Stimulated activated CD4-positive, alpha-beta T cell treated with anti-CD3 and anti-CD28 coated beads, Interleukin-2, amount 100 ng/mL, for 24 hours (primary cell): Measurements from ENCODE around the gene MEAF6.

Experiments
- DNase-seq, 2 donors: peaks; one replicate each; pipeline ENCODE4 v3.0.0-alpha.2; 2020

Gene MEAF6

DNA sequence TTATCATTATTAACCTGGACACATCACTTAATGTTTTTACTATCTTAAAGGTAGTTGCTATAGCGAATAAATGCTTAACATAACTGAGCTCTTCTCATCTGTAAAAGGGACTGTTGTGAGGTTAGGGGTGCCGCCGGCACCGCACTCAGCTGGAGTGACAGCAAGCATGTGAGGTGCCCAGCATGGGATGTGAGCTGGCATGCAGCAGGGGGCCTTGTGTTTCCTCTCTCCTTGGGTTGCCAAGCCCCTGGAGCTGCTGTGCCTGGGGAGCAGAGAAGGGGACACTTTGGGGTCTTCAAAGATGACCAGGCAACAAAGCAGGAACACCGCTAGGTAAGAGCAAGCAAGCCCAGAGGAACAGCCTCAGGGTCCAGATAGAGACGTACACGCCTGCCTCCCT lies 42.3 kb downstream of the MEAF6 start:
- DNase-seq: no peak

GRCh38 chr1:37471345-37472231 lies 43.0 kb downstream of the MEAF6 start:
- DNase-seq: no peak

GRCh38 chr1:37469386-37469785 lies 45.2 kb downstream of the MEAF6 start:
- DNase-seq: no peak

GRCh38 chr1:37468037-37468436 lies 46.5 kb downstream of the MEAF6 start:
- DNase-seq: no peak

DNA sequence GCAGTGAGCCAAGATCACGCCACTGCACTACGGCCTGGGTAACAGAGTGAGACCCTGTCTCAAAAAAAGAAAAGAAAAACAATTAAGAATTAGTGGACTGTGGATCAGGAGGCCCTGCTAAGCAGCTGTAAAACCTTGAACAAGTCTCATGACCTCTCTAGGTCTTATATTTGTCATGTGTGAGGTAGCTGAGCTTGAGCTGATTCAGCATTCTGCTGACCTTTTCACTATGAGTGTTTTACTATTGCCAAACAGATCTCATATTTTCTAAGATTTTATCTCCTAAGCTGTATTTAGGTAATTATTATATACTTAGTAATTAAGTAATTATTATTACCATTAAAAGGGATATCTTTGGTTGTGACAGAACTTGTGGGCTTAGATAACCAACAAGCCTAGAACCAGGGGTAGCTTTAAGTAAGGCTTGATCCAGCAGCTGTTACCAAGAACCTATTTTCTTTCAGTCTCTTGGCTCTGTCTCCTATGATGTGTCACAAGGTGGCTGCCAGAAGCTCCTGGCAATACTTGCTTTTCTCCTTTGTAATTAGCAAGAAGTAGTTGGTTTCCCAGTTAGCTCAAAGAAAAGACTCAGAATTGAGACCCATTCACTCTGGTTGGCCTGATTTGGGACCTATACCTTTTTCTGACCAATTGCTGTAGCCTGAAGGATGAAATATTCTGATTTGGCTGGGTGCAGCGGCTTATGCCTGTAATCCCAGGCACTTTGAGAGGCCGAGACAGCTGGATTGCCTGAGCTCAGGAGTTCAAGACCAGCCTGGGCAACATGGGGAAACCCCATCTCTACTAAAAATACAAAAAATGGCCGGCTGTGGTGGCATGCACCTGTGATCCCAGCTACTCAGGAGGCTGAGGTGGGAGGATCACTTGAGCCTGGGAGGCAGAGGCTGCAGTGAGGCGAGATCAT lies 48.7 kb downstream of the MEAF6 start:
- DNase-seq: no peak

- DNase-seq: no peak
These were observed 50.1 kb downstream of the MEAF6 start for GRCh38 chr1:37464443-37464842.

DNA sequence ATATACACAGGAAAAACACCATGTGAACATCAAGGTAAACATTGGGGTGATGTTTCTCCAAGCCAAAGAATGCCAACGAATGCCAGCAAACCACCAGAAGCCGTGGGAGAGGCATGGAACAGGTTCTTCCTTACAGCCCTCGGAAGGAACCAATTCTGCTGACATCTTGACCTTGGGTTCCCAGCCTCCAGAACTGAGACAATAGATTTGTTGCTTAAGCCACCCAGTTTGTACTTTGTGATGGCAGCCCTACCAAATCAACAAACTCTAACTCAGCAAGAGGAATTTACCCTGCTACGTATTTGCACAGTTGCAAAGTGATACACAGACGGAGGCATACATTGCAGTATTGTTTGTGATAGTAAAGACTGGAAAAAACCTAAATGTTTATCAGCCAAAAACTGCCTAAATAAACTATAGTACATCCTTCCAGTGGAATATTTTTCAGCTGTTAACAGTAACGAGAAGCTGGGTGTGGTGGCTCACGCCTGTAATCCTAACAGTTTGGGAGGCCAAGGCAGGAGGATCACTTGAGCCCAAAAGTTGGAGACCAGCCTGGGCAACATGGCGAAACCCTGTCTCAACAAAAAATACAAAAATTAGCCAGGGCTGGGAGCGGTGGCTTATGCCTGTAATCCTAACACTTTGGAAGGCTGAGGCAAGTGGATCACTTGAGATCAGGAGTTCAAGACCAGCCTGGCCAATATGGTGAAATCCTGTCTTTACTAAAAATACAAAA lies 52.7 kb downstream of the MEAF6 start:
- no peak for DNase-seq

- DNase-seq: no peak
These were observed 56.0 kb downstream of the MEAF6 start for GRCh38 chr1:37458551-37458950.

DNA sequence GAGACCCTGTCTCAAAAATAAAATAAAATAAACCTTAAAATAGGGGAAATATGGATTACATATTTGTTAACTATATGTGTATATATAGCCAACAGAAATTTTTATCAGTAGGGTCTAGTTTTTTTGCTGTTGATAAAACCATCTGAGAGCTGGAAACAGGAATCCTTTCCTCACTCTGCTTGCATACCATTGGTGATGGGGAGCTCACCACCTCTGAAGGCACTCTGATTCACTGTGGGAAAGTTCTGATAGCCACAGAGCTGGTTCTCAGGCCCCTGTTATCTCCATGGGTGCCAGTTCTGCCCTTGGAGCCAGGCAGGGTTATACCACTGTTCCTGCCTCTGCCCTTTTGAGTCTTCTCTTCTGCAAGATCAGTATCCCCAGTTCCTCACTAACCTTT lies 58.0 kb downstream of the MEAF6 start:
- DNase-seq: no peak

DNA sequence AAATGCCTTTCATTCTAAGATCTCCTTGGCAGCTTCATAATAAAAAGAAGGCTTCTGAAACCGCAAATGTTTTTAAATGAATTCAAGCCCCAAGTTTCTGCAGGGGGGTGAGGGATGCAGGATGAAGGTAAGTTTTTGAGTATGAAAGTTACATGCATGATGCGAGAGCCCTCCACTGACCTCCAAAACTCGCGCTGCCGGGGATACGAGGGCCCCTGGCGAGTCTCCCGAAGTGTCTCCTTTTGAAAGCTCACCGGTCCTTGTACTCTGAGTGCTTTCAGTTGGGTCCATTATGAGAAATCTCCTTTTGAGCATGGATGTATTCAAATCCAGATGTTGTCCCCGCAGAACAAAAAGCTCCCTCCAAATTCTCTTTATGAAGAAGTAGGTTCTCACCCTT lies 59.0 kb downstream of the MEAF6 start:
- DNase-seq: no peak

- DNase-seq: no peak
These were observed 60.9 kb downstream of the MEAF6 start for GRCh38 chr1:37453647-37454046.

DNA sequence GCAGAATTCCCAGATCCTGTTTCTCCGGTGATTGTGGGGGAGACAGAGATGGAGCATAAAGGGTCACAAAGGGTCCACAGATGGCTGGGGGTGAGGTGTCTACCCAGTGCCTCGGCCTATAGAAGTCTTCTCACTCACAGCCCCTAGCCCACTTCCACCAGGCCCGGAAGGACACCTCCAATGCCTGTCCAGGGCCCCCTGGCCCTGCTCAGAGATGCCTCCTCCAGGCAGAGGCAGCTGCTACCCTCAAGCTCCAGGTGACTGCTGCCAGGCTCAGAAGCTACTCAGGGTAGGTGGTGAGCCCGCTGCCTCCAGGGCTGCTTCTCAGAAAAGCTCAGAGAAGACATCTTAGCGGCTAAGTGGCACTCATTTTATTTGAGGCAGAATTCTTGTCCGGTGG lies 62.1 kb downstream of the MEAF6 start:
- DNase-seq: no peak

DNA sequence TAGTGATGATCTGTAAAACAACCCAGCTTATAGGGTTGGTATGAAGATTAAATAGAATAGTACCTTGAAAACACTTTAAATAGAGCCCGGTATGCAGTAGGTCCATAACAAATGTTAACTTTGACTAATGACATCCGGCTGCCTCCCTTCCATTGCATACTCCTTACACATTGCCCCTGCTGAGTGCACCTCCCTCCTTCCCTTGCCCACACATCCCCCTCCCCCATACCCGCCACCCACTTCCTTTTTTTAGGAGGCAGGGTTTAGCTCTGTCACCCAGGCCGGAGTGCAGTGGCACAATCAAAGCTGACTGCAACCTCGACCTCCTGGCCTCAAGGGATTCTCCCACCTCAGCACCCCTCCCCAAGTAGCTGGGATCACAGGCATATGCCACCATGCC lies 64.6 kb downstream of the MEAF6 start:
- peak in 1 of 2 donors; percentile 16 for DNase-seq

GRCh38 chr1:37448691-37449417 lies 65.7 kb downstream of the MEAF6 start:
- DNase-seq: no peak

DNA sequence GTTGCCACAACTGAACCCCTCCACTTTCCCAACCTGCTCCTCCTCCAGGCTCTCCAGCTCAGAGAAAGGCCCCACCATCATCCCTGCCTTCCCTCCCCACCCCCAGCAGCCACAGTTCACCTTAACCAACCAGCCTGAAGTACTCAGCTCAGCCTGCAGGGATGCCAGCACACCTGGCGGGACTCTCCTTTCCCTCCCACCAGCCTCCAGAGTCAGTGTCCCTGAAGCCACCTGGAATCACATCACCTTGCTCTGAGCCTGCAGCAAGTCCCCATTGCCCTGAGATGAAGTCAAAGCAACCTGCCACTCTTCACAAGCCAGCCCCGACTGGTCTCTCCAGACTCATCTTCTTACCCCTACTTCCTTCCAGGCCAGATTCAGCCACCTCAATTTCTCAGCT lies 66.4 kb downstream of the MEAF6 start:
- no peak for DNase-seq

DNA sequence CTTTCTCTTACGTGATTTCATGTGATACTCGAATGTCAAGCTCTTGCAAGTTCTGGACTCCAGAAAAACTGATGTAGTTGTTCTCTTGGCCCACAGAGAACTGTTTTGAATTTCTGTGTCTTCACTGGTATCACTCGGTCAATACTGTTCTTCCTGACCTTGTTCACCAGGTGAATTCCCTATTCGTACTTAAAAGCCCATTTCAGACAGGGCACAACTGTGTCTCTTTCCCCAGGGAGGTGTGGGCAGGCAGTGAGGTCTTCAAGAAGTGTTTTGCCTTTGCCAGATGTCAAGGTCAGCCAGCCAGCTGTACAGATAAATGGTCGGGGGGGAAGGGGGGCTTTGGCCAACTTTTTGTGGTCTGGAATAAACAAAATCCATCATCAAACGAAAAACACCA lies 67.7 kb downstream of the MEAF6 start:
- no peak for DNase-seq

GRCh38 chr1:37442644-37443043 lies 71.9 kb downstream of the MEAF6 start:
- no peak for DNase-seq
